K562 (cell line): ENCODE data around the gene MAP10. TPM values are rescaled to one million over a fixed set of nuclear protein-coding genes. Genes with fewer than 3 reads are reported as not detected.

Experiments
- ATAC-seq: fragments of 200-7000 bp; cut with Tn5 transposase; 3 replicates; pipeline ENCODE4 v1.9.1; 2020; ENCODE audit warnings: moderate library complexity
- Bru-seq: library from RNA; stranded (reverse); fragments of 400-500 nt; gene quantifications from one replicate; lab custom pipeline; 2021; lab: Mats Ljungman, UMichigan
- BruChase-seq, 2 experiments: library from RNA; stranded (reverse); fragments of 400-500 nt; gene quantifications; one replicate each; lab custom pipeline; 2021; lab: Mats Ljungman, UMichigan
- BruUV-seq: library from RNA; stranded (reverse); fragments of 400-500 nt; replicated peaks from 2 replicates; lab custom pipeline; 2021; lab: Mats Ljungman, UMichigan
- CTCF ChIA-PET: fragments of 300-600 bp; formaldehyde crosslinking; extraction: SDS; loops from one replicate; lab custom pipeline; 2021; ENCODE audit warnings: low intra/inter-chr PET ratio; lab: Yijun Ruan, JAX
- POLR2A ChIA-PET: fragments of 300-600, 350-650 bp; sonication (Branson Sonifier 250); formaldehyde crosslinking; extraction: SDS; loops from one replicate; lab custom pipeline; 2021; ENCODE audit warnings: antibody characterized with exemption, inconsistent platforms; lab: Yijun Ruan, JAX
- DNase-seq, 4 experiments: peaks; one replicate each; pipeline versions ENCODE4 v3.0.0 to v3.0.0-alpha.2; 2011 to 2018; ENCODE audit warnings: low spot score in 3 of 4, mixed read lengths in 3 of 4; ENCODE audit errors: extremely low read depth in 1 of 4
- FAIRE-seq: peaks from 2 replicates; lab custom pipeline; 2011; peaks lifted over from hg19 to GRCh38; lab: Jason Lieb, UNC
- H2AFZ ChIP-seq: 2 replicates; pipeline ENCODE4 v1.6.0; 2011; ENCODE audit warnings: low read depth, low read length, control low read depth, inconsistent platforms
- H3K27ac ChIP-seq: fragments of 200-600 bp; 3 replicates; pipeline ENCODE4 v1.8.0; 2011; ENCODE audit warnings: low read depth, mild to moderate bottlenecking, control low read depth, inconsistent platforms, low read length, moderate library complexity, mixed read lengths; ENCODE audit errors: extremely low read depth
- H3K27me3 ChIP-seq, 2 experiments: fragments of 300-600 bp in 1 of 2; 2 replicates in 1 of 2; 3 replicates in 1 of 2; pipeline versions ENCODE4 v1.6.0 to v1.8.0; 2011; ENCODE audit warnings: inconsistent platforms in 2 of 2, low read length in 2 of 2, mild to moderate bottlenecking in 1 of 2, mixed read lengths in 1 of 2, moderate library complexity in 1 of 2; ENCODE audit not compliant: control insufficient read depth in 2 of 2, insufficient read depth in 2 of 2
- H3K36me3 ChIP-seq: fragments of 300-600 bp; 3 replicates; pipeline ENCODE4 v1.8.0; 2011; ENCODE audit warnings: mild to moderate bottlenecking, low read length, inconsistent platforms; ENCODE audit not compliant: control insufficient read depth, insufficient read depth
- H3K4me1 ChIP-seq, 2 experiments: fragments of 200-600 bp in 1 of 2; replicated peaks in 1 of 2; 2 replicates in 1 of 2; 3 replicates in 1 of 2; pipeline versions ENCODE4 v1.5.1 to v1.8.0; 2011; ENCODE audit warnings: inconsistent platforms in 2 of 2, low read length in 2 of 2, mild to moderate bottlenecking in 1 of 2, mixed read lengths in 1 of 2, moderate library complexity in 1 of 2; ENCODE audit not compliant: control insufficient read depth in 2 of 2, insufficient read depth in 2 of 2
- H3K4me2 ChIP-seq: 2 replicates; pipeline ENCODE4 v1.6.1; 2011; ENCODE audit warnings: low read length, control low read depth, inconsistent platforms, mixed read lengths; ENCODE audit not compliant: insufficient read depth
- H3K4me3 ChIP-seq: fragments of 200-600 bp; sonication (generic), shearing (Covaris generic); 2 replicates; pipeline ENCODE4 v1.5.1; 2016; ENCODE audit warnings: control low read depth, inconsistent platforms
- H3K79me2 ChIP-seq: fragments of 200-600 bp; 3 replicates; pipeline ENCODE4 v1.8.0; 2011; ENCODE audit warnings: low read length, inconsistent platforms; ENCODE audit not compliant: control insufficient read depth, insufficient read depth
- H3K9ac ChIP-seq, 2 experiments: 2 replicates each; pipeline versions ENCODE4 v1.6.0 to v1.6.1; 2011; ENCODE audit warnings: low read depth in 2 of 2, low read length in 2 of 2, control low read depth in 1 of 2, inconsistent platforms in 1 of 2, mild to moderate bottlenecking in 1 of 2, mixed read lengths in 1 of 2; ENCODE audit not compliant: insufficient read depth in 1 of 2
- H3K9me1 ChIP-seq: one replicate; pipeline ENCODE4 v1.6.0; 2011; ENCODE audit warnings: inconsistent platforms, mild to moderate bottlenecking, low read length, moderate library complexity; ENCODE audit not compliant: control insufficient read depth, insufficient read depth
- H3K9me3 ChIP-seq: replicated peaks from 2 replicates; pipeline ENCODE4 v1.5.1; 2011; ENCODE audit warnings: low read depth, low read length, inconsistent platforms; ENCODE audit not compliant: control insufficient read depth, insufficient read depth
- H4K20me1 ChIP-seq: replicated peaks from 2 replicates; pipeline ENCODE4 v1.6.1; 2011; ENCODE audit warnings: low read length, inconsistent platforms, mixed read lengths; ENCODE audit not compliant: control insufficient read depth, insufficient read depth
- CBX3 ChIP-seq, 2 experiments: IDR thresholded peaks; 1 replicate in 1 of 2; 2 replicates in 1 of 2; pipeline ENCODE4 v1.6.1; 2012; ENCODE audit warnings: inconsistent platforms in 2 of 2, low read length in 2 of 2, borderline replicate concordance in 1 of 2, control low read depth in 1 of 2
- ELF4 ChIP-seq: fragments of 450-650 bp; formaldehyde crosslinking; IDR thresholded peaks from 2 replicates; pipeline ENCODE4 v1.4.0; 2022; ENCODE audit warnings: missing genetic modification characterization
- GABPA ChIP-seq: fragments of 200-800 bp; sonication (Bioruptor generic); conservative IDR thresholded peaks from 2 replicates; pipeline ENCODE4 v1.6.1; 2016; ENCODE audit warnings: low read depth, missing genetic modification characterization, missing compliant biosample characterization
- HOMEZ ChIP-seq: fragments of 250-450 bp; sonication (Bioruptor Pico); IDR thresholded peaks from 2 replicates; pipeline ENCODE4 v1.4.0; 2020; ENCODE audit warnings: mild to moderate bottlenecking, moderate library complexity
- NFYB ChIP-seq: IDR thresholded peaks from 2 replicates; pipeline ENCODE4 v1.6.1; 2011; ENCODE audit warnings: mild to moderate bottlenecking, moderate library complexity; ENCODE audit not compliant: insufficient read length; ENCODE audit errors: extremely low read depth
- PHB2 ChIP-seq: fragments of 450-650 bp; IDR thresholded peaks from 2 replicates; pipeline ENCODE4 v1.6.1; 2017; ENCODE audit warnings: low read depth
- POLR2AphosphoS5 ChIP-seq: IDR thresholded peaks from 2 replicates; pipeline ENCODE4 v1.6.1; 2011; ENCODE audit warnings: mild to moderate bottlenecking, low read depth, low read length, moderate library complexity; ENCODE audit not compliant: control insufficient read depth, insufficient read depth
- TAF9B ChIP-seq: fragments of 450-650 bp; IDR thresholded peaks from 2 replicates; pipeline ENCODE4 v1.6.1; 2018; ENCODE audit warnings: mild to moderate bottlenecking; ENCODE audit not compliant: partially characterized antibody
- TBP ChIP-seq: optimal IDR thresholded peaks from 2 replicates; pipeline ENCODE3; 2011; ENCODE audit warnings: low read depth, low read length, improper control_type of control experiment
- TCF3 ChIP-seq: sonication (generic); formaldehyde crosslinking; IDR thresholded peaks from 2 replicates; pipeline ENCODE4 v1.4.0; 2020; ENCODE audit warnings: mild to moderate bottlenecking, missing genetic modification reagents
- ZFP36 ChIP-seq: fragments of 150-350 bp; IDR thresholded peaks from 2 replicates; pipeline ENCODE4 v1.6.1; 2018; ENCODE audit warnings: low read length, low read depth; ENCODE audit not compliant: partially characterized antibody
- ZNF175 ChIP-seq: fragments of 200-800 bp; sonication (Bioruptor generic); IDR thresholded peaks from 2 replicates; pipeline ENCODE4 v1.6.1; 2016; ENCODE audit warnings: low read depth, mild to moderate bottlenecking, missing genetic modification characterization, missing compliant biosample characterization
- WGBS: fragments of 100-300 bp; shearing (Covaris generic); methylation state at CpG from one replicate; pipeline ENCODE4 v1.1.6; 2016; ENCODE audit warnings: low coverage, mixed read lengths; ENCODE audit not compliant: insufficient coverage; ENCODE audit errors: missing lambda C conversion rate; 5-methylcytosine and 5-hydroxymethylcytosine counted together
- in situ Hi-C: fragments of 300-500 bp; cut with MboI; formaldehyde crosslinking; loops from 4 replicates; pipeline ENCODE4 v1.15.0; 2018; ENCODE audit warnings: inconsistent platforms, mixed read lengths
- intact Hi-C: fragments of 100-400 bp; cut with micrococcal nuclease; formaldehyde crosslinking; loops from 2 replicates; pipeline ENCODE4 v1.14.2; 2022
- long read RNA-seq, 3 experiments: library from polyadenylated mRNA in 2 of 3; library from RNA in 1 of 3; unstranded in 2 of 3; stranded (forward) in 1 of 3; transcript quantifications; one replicate each; pipeline ENCODE4 v2.0.0, GENCODE V29; 2019 to 2022
- polyA minus RNA-seq, 3 experiments: library from RNA; depleted of rRNA, polyadenylated mRNA; stranded (reverse); fragments of >200 nt; gene quantifications; 2 replicates each; pipeline ENCODE4 v1.2.3, GENCODE V29; 2011
- polyA plus RNA-seq, 8 experiments: library from polyadenylated mRNA; depleted of rRNA in 4 of 8; stranded (reverse) in 5 of 8; unstranded in 3 of 8; fragments of >200 nt; fragmentation: Nextera tagmentation in 2 of 8; fragmentation: Illumina TruSeq in 1 of 8; extraction: Ambion mirVana in 2 of 8; extraction: Trizol in 1 of 8; gene quantifications; 2 replicates each; pipeline versions ENCODE4 v1.2.1 to v1.2.3, GENCODE V29; 2011 to 2014; ENCODE audit warnings: inconsistent platforms in 1 of 8, missing spikeins in 1 of 8
- total RNA-seq, 7 experiments: library from RNA; depleted of rRNA in 6 of 7; stranded (reverse); fragments of >200 nt in 6 of 7; fragmentation: Illumina TruSeq in 2 of 7; extraction: Trizol in 2 of 7; gene quantifications; 2 replicates each; pipeline versions ENCODE4 v1.2.1 to v1.2.3, GENCODE V29; 2011 to 2021; ENCODE audit warnings: low replicate concordance in 1 of 7
- TF ChIP-seq, protein P1 (sequence below): fragments of 450-650 bp; IDR thresholded peaks from 2 replicates; pipeline ENCODE4 v1.6.1; 2016; ENCODE audit warnings: borderline replicate concordance

The MAP10 gene
- 0.44 and 1.1 TPM in 2 replicates for total RNA-seq (2011; cell fraction: chromatin; rRNA removed; ENCODE audit: low replicate concordance)
- total RNA-seq (2011; cell fraction: nucleolus; rRNA removed), result 0.67 and 0.92 TPM in 2 replicates
- total RNA-seq (2011; cell fraction: nucleoplasm; rRNA removed), result 0.38 and 0.59 TPM in 2 replicates
- total RNA-seq (2014; rRNA removed) (0.73 and 0.98 TPM in 2 replicates), total RNA-seq (2014; rRNA removed; fragmentation: Illumina TruSeq; extraction: Trizol) (0.76 and 0.96 TPM in 2 replicates), total RNA-seq (2015; rRNA removed; fragmentation: Illumina TruSeq; extraction: Trizol) (0.90 and 0.98 TPM in 2 replicates), total RNA-seq (2021) (0.69 and 0.83 TPM in 2 replicates), polyA plus RNA-seq (2011; rRNA removed) (0.27 and 0.53 TPM in 2 replicates), polyA plus RNA-seq (2014; fragmentation: Illumina TruSeq; extraction: Trizol) (0.69 and 0.74 TPM in 2 replicates), polyA plus RNA-seq (2014; fragmentation: Nextera tagmentation; extraction: Ambion mirVana) (under 1 TPM; 0.11 to 0.13 TPM), polyA plus RNA-seq (2014; rRNA removed) (0.49 and 0.70 TPM in 2 replicates), polyA minus RNA-seq (2011; rRNA and poly(A)+ RNA removed) (0.49 and 0.57 TPM in 2 replicates), Bru-seq, nascent RNA (percentile 51 among the genes with signal in this experiment), BruChase-seq, experiment 1, labeled RNA remaining after a 2-hour chase (percentile 44 among the genes with signal in this experiment), BruChase-seq, experiment 2, labeled RNA remaining after a 6-hour chase (percentile 40 among the genes with signal in this experiment)
- polyA plus RNA-seq (2011; cell fraction: cytosol; rRNA removed), result 0.12 and 0.36 TPM in 2 replicates
- polyA plus RNA-seq (2011; cell fraction: nucleus; rRNA removed), result 0.27 and 0.34 TPM in 2 replicates
- polyA plus RNA-seq (2012), result 0.77 and 2.1 TPM in 2 replicates
- 0.19 and 0.36 TPM in 2 replicates for polyA minus RNA-seq (2011; cell fraction: cytosol; rRNA and poly(A)+ RNA removed)
- polyA minus RNA-seq (2011; cell fraction: nucleus; rRNA and poly(A)+ RNA removed), result 1.5 and 1.8 TPM in 2 replicates
- long read RNA-seq, experiment 1, result 0 reads
- long read RNA-seq, experiment 2, result 0 reads
- long read RNA-seq, experiment 3, partial matches to known transcripts, result 0 of 1 reads
- long read RNA-seq, experiment 3, other reads (novel, unspliced or antisense), result 0 of 1 reads

DNA sequence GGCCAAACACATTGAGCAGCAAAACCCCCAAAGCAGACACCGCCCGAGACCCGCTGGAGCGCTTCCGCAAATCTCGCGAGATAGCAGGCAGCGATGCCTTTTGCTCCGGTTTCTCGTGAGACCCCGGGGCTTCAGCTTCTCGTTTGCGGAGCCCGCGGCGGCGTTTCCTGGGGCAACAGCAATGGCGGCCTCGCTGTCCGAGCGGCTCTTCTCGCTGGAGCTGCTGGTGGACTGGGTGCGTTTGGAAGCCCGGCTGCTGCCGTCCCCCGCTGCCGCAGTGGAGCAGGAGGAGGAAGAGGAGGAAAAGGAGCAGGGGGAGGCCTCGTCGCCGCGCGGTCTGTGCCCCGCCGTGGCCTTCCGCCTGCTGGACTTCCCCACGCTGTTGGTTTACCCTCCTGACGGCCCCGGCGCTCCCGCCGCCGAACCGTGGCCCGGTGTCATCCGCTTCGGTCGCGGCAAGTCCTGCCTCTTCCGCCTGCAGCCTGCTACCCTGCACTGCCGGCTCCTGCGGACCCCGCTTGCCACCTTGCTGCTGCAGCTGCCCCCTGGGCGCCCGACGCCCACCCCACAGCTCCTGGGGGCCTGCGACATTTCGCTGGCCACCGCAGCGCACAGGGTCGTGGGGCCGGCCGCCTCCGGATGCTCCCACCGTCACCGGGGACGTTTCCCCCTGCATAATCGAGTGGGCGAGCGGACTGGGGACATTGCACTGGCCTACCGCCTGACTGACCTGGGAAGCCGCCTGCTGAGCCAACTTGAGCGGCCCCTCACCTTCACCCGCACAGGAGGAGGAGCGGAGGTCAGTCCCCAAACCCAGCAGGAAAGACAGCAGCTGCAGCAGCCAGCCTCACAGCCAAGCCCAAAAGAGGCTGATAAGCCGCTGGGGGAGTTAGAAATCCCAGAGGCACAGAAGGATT is at the start of gene MAP10:
Gene MAP10, plus strand, starts transcription at position 148 of the 917 bp plus-strand sequence. Its CDS starts 34 bp downstream, at position 182.
- no peak within 1 kb of the TSS; the same call in 2 of the 3 replicates for H3K27ac ChIP-seq
- DNase-seq (peak; percentile 25 to 79 (median 58)), FAIRE-seq (no peak), ATAC-seq (peak; percentile 92)
- H2AFZ ChIP-seq, result peak within 1 kb of the TSS; percentile 92
- ChIA-PET CTCF (no interaction called here), POLR2A (interaction anchor here (0.8 to 1.2 kb wide), 2 partner anchors 11 to 19 kb away, joined by 3 read pairs; no protein-coding TSS in a partner anchor)
- H3K4me1 ChIP-seq, result peaks cover 3 to 10% of the 10 kb centered on the region in 2 experiments; a peak in 3 of 5 replicates
- peak within 1 kb of the TSS; percentile 59 for H3K4me3 ChIP-seq
- H3K4me2 ChIP-seq, result peak within 1 kb of the TSS; percentile 80
- H4K20me1 ChIP-seq, result no peaks in the 10 kb centered on the region
- in situ Hi-C loops, result no loop called here
- no peaks in the 10 kb centered on the region for H3K79me2 ChIP-seq
- H3K9me1 ChIP-seq, result no peaks in the 10 kb centered on the region
- H3K36me3 ChIP-seq, result no peaks in the 10 kb centered on the region
- H3K9me3 ChIP-seq, result no peaks in the 10 kb centered on the region
- WGBS, result 5% methylated on average over 61 of the region's 75 CpGs
- H3K27me3 ChIP-seq, result peaks cover 2 to 6% of the 10 kb centered on the region in 2 experiments; a peak in 2 of 5 replicates
- BruUV-seq, result no TSS peak
- peak within 1 kb of the TSS; percentile 69 to 94 for H3K9ac ChIP-seq
- intact Hi-C loops, result no loop called here
- TF ChIP-seq TAF9B (no peak), CBX3 (IDR thresholded peaks at IDR 0.05; ENCODE audit: borderline replicate concordance in 1 of 2, low read length in 2 of 2) (no peak; a peak in 1 of 3 replicates), TBP (peak; percentile 48), TCF3 (CRISPR knock-in tag) (no peak), POLR2AphosphoS5 (no peak), ELF4 (CRISPR knock-in tag) (no peak), NFYB (no peak), PHB2 (no peak), GABPA (tag) (peak; percentile 63), ZNF175 (no peak), ZFP36 (no peak), HOMEZ (no peak; the same call in 1 of the 2 replicates)
- TF ChIP-seq, protein P1, sequence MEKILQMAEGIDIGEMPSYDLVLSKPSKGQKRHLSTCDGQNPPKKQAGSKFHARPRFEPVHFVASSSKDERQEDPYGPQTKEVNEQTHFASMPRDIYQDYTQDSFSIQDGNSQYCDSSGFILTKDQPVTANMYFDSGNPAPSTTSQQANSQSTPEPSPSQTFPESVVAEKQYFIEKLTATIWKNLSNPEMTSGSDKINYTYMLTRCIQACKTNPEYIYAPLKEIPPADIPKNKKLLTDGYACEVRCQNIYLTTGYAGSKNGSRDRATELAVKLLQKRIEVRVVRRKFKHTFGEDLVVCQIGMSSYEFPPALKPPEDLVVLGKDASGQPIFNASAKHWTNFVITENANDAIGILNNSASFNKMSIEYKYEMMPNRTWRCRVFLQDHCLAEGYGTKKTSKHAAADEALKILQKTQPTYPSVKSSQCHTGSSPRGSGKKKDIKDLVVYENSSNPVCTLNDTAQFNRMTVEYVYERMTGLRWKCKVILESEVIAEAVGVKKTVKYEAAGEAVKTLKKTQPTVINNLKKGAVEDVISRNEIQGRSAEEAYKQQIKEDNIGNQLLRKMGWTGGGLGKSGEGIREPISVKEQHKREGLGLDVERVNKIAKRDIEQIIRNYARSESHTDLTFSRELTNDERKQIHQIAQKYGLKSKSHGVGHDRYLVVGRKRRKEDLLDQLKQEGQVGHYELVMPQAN, result no peak
